Thyroid gland (tissue), 4 donors: Measurements from ENCODE around the gene ARL15. TPM values are rescaled to one million over a fixed set of nuclear protein-coding genes. Genes with fewer than 3 reads are reported as not detected.

ENCODE experiments used
- DNase-seq, 2 donors: peaks; one replicate each; pipeline ENCODE4 v3.0.0-alpha.2; 2019
- H3K27ac ChIP-seq, 3 donors: fragments of 200-600 bp; sonication (generic); 1 replicate in 2 of 3; 2 replicates in 1 of 3; pipeline ENCODE4 v1.5.1; 2016 to 2019; ENCODE audit warnings: mild to moderate bottlenecking in 1 of 3, moderate library complexity in 1 of 3
- H3K27me3 ChIP-seq: fragments of 200-600 bp; sonication (generic); one replicate; pipeline ENCODE4 v1.5.1; 2019
- H3K36me3 ChIP-seq, 2 donors: fragments of 200-600 bp; sonication (generic); one replicate each; pipeline ENCODE4 v1.5.1; 2016 to 2019
- H3K4me1 ChIP-seq, 2 donors: fragments of 200-600 bp; sonication (generic); one replicate each; pipeline ENCODE4 v1.5.1; 2017 to 2019
- H3K4me3 ChIP-seq, 3 donors: fragments of 200-600 bp; sonication (generic); replicated peaks in 1 of 3; 1 replicate in 2 of 3; 2 replicates in 1 of 3; pipeline ENCODE4 v1.5.1; 2016; ENCODE audit warnings: mild to moderate bottlenecking in 1 of 3
- H3K9me3 ChIP-seq: fragments of 200-600 bp; sonication (generic); one replicate; pipeline ENCODE4 v1.5.1; 2017
- POLR2A ChIP-seq, 2 donors: fragments of 450-650 bp; IDR thresholded peaks; one replicate each; pipeline ENCODE4 v1.6.1; 2017; ENCODE audit warnings: antibody characterized with exemption in 2 of 2, mild to moderate bottlenecking in 2 of 2, moderate library complexity in 1 of 2
- WGBS, 2 donors: methylation state at CpG; one replicate each; pipeline ENCODE4 v1.1.5; 2017; 5-methylcytosine and 5-hydroxymethylcytosine counted together
- intact Hi-C: fragments of 100-400 bp; cut with DNase I; formaldehyde crosslinking; loops from one replicate; pipeline ENCODE4 v1.15.1; 2023
- total RNA-seq, 4 donors: library from RNA; depleted of rRNA; stranded (reverse); fragments of >200 nt; gene quantifications; one replicate each; pipeline ENCODE4 v1.2.3, GENCODE V29; 2016
- TF ChIP-seq, protein P1 (sequence below), 6 experiments: fragments of 200-600 bp in 3 of 6; fragments of 450-650 bp in 3 of 6; sonication (generic) in 3 of 6; IDR thresholded peaks; one replicate each; pipeline ENCODE4 v1.5.1; 2016 to 2019; ENCODE audit warnings: antibody characterized with exemption in 6 of 6, mild to moderate bottlenecking in 2 of 6, inconsistent platforms in 1 of 6, moderate library complexity in 1 of 6

ARL15 gene
- total RNA-seq, 4 donors from 2014 or later = 23.2 to 39.0 (median 29.5) TPM

GRCh38 chr5:54264574-54264973, 45.8 kb downstream of the ARL15 start:
- TF ChIP-seq, protein P1, sequence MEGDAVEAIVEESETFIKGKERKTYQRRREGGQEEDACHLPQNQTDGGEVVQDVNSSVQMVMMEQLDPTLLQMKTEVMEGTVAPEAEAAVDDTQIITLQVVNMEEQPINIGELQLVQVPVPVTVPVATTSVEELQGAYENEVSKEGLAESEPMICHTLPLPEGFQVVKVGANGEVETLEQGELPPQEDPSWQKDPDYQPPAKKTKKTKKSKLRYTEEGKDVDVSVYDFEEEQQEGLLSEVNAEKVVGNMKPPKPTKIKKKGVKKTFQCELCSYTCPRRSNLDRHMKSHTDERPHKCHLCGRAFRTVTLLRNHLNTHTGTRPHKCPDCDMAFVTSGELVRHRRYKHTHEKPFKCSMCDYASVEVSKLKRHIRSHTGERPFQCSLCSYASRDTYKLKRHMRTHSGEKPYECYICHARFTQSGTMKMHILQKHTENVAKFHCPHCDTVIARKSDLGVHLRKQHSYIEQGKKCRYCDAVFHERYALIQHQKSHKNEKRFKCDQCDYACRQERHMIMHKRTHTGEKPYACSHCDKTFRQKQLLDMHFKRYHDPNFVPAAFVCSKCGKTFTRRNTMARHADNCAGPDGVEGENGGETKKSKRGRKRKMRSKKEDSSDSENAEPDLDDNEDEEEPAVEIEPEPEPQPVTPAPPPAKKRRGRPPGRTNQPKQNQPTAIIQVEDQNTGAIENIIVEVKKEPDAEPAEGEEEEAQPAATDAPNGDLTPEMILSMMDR (IDR thresholded peaks at IDR 0.05) = no peak
- no peak for TF ChIP-seq POLR2A (IDR thresholded peaks at IDR 0.05)
- H3K27me3 ChIP-seq = no peaks in the 10 kb centered on the region
- intact Hi-C loops = no loop called here
- no peaks in the 10 kb centered on the region for H3K4me1 ChIP-seq
- DNase-seq = no peak
- no peaks in the 10 kb centered on the region for H3K9me3 ChIP-seq
- H3K4me3 ChIP-seq = no peak overlapping the region
- no peaks in the 10 kb centered on the region for H3K36me3 ChIP-seq
- H3K27ac ChIP-seq = no peak overlapping the region

DNA sequence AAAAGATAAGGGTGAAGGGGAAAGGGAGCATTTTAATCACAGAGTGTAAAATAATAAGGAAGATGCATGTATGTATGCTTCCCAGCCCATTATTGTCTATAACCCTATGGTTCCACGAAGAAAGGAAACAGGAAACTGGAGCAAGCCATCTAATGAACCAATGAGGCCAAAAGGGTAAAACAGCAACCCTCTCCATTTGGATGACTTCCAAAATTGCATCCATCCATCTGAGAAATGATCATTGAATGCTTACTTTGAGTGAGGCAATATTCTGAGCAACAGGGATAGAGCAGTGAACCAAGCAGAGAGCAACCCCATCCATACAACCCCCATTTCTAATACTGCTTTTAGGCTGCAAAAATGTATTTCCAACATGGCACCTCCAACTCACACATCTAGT, 46.9 kb downstream of the ARL15 start:
- no peaks in the 10 kb centered on the region for H3K9me3 ChIP-seq
- H3K27ac ChIP-seq = no peak overlapping the region
- intact Hi-C loops = no loop called here
- peaks cover 0 to 2% of the 10 kb centered on the region in 2 donors for H3K4me1 ChIP-seq
- H3K27me3 ChIP-seq = no peaks in the 10 kb centered on the region
- no peak for TF ChIP-seq POLR2A (IDR thresholded peaks at IDR 0.05)
- TF ChIP-seq, protein P1 (IDR thresholded peaks at IDR 0.05) = no peak
- H3K36me3 ChIP-seq = no peaks in the 10 kb centered on the region
- H3K4me3 ChIP-seq = no peak overlapping the region
- no peak for DNase-seq
- 63 to 71% methylated on average over 1 of the region's 1 CpG for WGBS, 2 donors

GRCh38 chr5:54261596-54261995, 48.8 kb downstream of the ARL15 start:
- H3K27me3 ChIP-seq = no peaks in the 10 kb centered on the region
- WGBS, 2 donors = 94% methylated on average over 3 of the region's 3 CpGs
- H3K9me3 ChIP-seq = no peaks in the 10 kb centered on the region
- no peak for DNase-seq
- H3K4me3 ChIP-seq = no peak overlapping the region
- no peak overlapping the region for H3K27ac ChIP-seq
- TF ChIP-seq, protein P1 (IDR thresholded peaks at IDR 0.05) = no peak
- no peak for TF ChIP-seq POLR2A (IDR thresholded peaks at IDR 0.05)
- intact Hi-C loops = no loop called here
- H3K36me3 ChIP-seq = no peaks in the 10 kb centered on the region
- peaks cover 4 to 18% of the 10 kb centered on the region in 2 donors for H3K4me1 ChIP-seq

GRCh38 chr5:54259981-54260380, 50.4 kb downstream of the ARL15 start:
- WGBS, 2 donors = 92 to 93% methylated on average over 4 of the region's 4 CpGs
- Histone ChIP-seq H3K4me3 (no peak overlapping the region), H3K9me3 (no peaks in the 10 kb centered on the region), H3K36me3 (no peaks in the 10 kb centered on the region), H3K4me1 (peaks cover 4 to 18% of the 10 kb centered on the region in 2 donors), H3K27ac (no peak overlapping the region), H3K27me3 (no peaks in the 10 kb centered on the region)
- DNase-seq = no peak
- no peak for TF ChIP-seq POLR2A (IDR thresholded peaks at IDR 0.05)
- TF ChIP-seq, protein P1 (IDR thresholded peaks at IDR 0.05) = no peak
- intact Hi-C loops = no loop called here

DNA sequence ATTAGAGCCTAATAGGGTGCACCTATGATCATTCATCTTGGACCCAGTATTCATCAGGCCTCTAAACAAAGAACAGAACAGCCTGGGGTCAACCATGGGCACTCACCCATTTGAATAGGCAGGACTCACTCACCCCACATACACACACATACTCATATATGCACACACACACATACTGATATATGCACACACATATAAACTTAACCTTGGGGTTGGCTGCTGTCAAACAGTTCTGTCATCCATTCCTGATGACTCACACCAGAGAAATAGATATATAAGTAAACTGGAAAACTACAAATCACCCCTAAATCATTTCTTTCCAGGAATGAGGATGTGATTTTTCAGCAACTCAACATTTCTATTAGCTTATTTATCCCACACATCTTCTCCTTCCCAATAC, 51.3 kb downstream of the ARL15 start:
- H3K27ac ChIP-seq = no peak overlapping the region
- H3K36me3 ChIP-seq = no peaks in the 10 kb centered on the region
- H3K27me3 ChIP-seq = no peaks in the 10 kb centered on the region
- TF ChIP-seq, protein P1 (IDR thresholded peaks at IDR 0.05) = no peak
- TF ChIP-seq POLR2A (IDR thresholded peaks at IDR 0.05) = no peak
- no peaks in the 10 kb centered on the region for H3K9me3 ChIP-seq
- peaks cover 4 to 18% of the 10 kb centered on the region in 2 donors for H3K4me1 ChIP-seq
- intact Hi-C loops = no loop called here
- no peak for DNase-seq
- no peak overlapping the region for H3K4me3 ChIP-seq
